SK-N-SH treated with all-trans-retinoic acid at 6 μM for 48 hours (cell line): Measurements from ENCODE around the gene GGN.

Source experiments
- ARNTL ChIP-seq: fragments of 450-650 bp; formaldehyde crosslinking; IDR thresholded peaks from 2 replicates; pipeline ENCODE4 v1.5.0; 2020; ENCODE audit warnings: low read depth, mild to moderate bottlenecking, moderate library complexity, borderline replicate concordance
- ZFP30 ChIP-seq: fragments of 450-650 bp; formaldehyde crosslinking; IDR thresholded peaks from 2 replicates; pipeline ENCODE4 v1.5.0; 2022; ENCODE audit warnings: mild to moderate bottlenecking, moderate library complexity

- TF ChIP-seq ARNTL (no peak), ZFP30 (CRISPR knock-in tag) (no peak)
Measured at GRCh38 chr19:38383184-38383583, 4.7 kb downstream of the GGN start.
